Measurements from ENCODE around the gene BBS12.

BBS12 gene

DNA sequence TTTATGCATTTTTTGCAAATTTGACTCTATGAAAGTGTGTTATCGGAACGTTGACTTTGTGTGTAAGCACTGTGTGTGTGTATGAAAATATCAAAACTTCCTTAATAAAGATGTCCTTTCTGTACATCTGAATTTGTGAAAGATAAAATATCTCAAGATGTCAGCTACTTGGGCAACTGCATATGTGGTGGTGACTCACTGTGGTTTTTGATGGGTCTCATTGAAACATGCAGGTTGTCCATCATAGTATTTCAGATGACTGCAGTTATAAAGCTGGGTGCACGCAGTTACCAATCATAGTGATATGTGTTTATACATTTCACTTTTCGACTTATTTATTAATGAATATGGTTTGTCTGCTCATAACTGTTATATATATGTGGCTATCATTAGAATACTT, 19.7 kb upstream of the BBS12 start:
- DNase-seq (ENCODE audit: extremely low read depth in 1 of 2, low read depth in 1 of 2): no peak

DNA sequence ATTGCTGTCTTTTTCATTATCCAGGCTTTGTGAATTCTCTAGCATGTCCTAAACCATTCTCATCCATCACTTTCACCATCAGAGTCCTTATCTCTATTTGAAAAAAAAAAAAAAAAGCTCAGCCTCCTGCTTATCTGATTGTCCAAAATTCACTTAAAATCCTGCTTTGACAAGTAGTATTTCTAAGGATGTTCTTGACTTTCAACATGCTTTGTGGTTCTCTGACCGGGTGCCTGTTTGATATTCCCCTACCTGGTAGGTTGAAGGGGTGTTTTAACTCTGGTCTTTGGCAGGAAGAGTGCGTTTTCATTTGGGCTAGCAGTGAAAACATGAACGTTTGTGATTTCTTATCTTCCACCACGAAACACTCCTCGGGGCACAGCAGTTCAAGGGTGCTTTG, 17.3 kb upstream of the BBS12 start:
- no peak for DNase-seq (ENCODE audit: extremely low read depth in 1 of 2, low read depth in 1 of 2)

DNA sequence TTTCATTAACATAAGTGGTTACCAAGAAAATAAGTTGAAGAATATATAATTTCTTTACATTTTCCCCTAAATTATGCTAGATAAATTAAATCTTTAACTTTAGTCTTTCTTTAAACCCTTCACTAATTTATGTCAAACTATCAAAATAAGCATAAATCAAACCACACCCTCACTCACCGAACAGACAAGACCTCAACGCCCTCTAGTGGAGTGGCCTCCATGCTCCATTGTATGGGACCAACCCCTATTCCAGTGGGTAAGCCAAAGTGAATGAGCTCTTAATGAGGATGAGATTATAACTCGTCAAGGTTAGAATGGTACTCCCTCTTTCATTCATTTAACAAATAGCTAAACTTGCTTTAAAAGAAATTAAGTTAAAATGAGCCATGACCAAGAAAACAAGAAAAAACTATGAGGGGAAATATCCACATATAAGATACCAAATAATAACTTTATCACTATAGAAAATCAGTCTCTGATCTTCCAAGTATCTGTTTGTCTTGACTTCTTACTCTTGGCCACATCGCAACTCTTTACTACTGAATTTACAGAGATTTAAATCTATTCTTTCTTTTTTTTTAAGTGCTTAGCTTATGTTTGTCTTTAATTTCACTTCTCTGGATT, 15.6 kb upstream of the BBS12 start:
- peak; percentile 39 to 52 for DNase-seq (ENCODE audit: extremely low read depth in 1 of 2, low read depth in 1 of 2)

DNA sequence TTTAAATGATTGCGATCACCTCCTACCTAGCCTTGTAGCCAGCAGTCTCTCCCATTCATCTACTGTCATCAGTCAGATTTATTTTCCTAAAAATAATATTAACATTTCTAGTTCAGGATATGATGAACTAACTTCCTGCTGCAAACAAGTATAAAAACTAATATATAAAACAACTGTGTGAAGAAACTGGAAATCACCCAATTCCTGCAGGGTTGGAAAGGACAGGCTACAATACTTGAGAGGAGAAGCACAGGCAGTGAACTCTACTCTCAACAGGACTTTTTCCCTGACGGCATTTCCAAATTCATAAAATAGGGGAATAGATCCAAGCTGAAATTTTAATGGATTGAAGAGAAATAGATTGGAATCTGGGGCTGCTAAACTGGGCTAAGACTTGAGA, 14.2 kb upstream of the BBS12 start:
- DNase-seq (ENCODE audit: extremely low read depth in 1 of 2, low read depth in 1 of 2): no peak

DNA sequence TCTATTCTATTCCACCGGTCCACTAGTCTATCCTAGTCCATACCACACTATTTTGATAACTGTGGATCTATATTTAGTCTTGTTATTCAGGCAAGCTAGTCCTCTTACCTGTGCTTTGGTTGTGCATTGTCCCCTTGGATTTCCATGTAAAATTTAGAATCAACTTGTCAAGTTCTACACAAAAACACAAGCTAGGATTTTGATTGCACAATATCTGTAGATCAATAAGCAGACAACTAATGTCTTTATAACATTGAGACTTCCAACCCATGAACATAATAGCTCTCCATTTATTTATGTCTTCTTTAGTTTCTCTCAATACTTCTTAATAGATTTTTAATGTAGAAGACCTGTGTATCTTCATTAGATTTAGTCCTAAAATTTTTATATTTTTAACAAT, 10.2 kb upstream of the BBS12 start:
- no peak for DNase-seq (ENCODE audit: extremely low read depth in 1 of 2, low read depth in 1 of 2)

DNA sequence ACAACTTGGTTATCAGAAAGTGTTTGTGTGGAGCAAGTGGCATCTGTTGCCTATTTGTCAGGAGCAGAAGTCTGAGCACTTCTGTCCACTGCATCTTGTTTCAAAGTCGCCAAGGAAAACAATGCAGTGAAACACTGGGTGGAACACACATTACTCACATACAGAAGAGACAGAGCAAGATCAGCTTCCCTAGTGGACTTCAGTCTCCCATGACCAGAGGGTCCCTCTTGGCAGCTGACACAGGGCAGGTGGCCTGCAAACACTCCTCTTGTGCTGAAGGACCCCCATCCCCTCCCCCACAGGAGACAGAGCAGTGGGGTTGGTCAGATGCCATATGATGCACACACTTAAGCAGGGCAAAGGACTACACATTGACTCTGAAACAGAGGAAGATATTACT, 3.6 kb upstream of the BBS12 start:
- DNase-seq (ENCODE audit: extremely low read depth in 1 of 2, low read depth in 1 of 2): no peak

DNA sequence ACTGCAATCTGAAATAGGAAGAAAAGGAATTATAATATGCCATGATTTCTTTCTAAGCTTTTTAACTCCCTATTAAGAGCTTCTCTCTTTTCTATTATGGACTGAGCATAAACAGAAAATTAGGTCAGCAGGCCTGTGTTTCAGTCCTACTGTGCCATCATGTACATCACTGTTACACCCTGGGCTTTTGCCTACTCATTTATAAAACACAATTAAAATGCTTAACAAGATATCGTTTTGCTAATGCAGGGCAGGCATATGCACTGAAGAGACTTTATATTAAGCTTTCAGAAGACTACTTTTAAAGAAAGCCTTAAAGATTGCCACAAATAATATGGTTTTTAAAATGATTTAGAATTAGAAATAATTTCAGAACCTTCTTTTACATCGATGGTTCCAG, 828 bp upstream of the BBS12 start:
- DNase-seq (ENCODE audit: extremely low read depth in 1 of 2, low read depth in 1 of 2): no peak

DNA sequence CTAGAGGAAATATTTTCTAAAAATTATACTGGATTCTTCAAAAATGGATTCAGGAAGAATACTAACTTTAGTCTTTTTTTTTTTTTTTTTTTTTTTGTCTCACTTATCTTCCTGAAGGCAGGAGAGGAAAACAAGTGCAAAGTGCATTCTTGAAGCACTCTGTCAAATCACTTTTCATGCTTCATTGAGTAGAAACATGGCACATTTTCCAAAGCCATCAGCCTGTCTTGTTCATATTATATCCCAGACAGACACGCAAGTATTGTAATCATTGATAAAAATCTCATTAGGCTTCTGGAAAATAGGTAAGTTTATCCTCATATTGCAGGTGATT, 1.2 kb downstream of the BBS12 start:
- DNase-seq (ENCODE audit: extremely low read depth in 1 of 2, low read depth in 1 of 2): no peak

DNA sequence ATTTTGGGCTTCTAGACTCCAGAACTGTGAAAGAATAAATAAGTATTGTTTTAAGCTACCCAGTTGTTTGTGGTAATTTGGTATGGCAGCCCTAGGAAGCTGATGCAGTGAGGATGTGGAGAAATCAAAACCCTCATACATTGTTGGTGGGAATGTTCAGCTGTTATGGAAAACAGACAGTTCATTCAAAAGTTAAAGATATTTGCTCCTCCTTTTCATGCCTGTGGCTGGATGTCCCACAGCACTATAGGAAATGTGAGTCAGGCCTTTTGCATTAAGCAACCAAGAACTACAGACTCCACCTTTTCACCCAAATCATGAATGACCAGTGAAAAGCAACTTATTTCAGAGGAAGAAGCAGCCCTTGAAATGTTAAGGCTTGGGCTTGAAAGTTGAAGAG, 6.7 kb downstream of the BBS12 start:
- DNase-seq (ENCODE audit: extremely low read depth in 1 of 2, low read depth in 1 of 2): no peak

DNA sequence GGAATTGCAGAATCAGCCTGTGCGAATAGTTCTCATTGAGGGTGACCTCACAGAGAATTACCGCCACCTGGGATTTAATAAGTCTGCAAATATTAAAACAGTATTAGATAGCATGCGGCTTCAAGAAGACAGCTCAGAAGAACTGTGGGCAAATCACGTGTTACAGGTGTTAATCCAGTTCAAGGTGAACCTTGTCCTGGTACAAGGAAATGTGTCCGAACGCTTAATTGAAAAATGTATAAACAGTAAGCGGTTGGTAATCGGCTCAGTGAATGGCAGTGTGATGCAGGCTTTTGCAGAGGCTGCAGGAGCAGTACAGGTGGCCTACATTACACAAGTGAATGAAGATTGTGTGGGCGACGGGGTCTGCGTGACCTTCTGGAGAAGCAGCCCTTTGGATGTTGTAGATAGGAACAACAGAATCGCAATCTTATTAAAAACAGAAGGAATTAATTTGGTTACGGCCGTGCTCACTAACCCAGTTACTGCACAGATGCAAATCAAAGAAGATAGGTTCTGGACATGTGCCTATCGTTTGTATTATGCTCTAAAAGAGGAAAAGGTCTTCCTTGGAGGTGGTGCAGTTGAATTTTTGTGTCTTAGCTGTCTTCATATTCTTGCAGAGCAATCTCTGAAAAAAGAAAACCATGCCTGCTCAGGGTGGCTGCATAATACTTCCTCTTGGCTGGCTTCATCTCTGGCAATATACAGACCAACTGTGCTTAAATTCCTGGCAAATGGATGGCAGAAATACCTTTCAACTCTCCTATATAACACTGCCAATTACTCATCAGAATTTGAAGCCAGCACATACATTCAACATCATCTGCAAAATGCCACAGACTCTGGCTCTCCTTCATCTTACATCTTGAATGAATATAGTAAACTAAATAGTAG, 10.7 kb downstream of the BBS12 start:
- no peak for DNase-seq (ENCODE audit: extremely low read depth in 1 of 2, low read depth in 1 of 2)

DNA sequence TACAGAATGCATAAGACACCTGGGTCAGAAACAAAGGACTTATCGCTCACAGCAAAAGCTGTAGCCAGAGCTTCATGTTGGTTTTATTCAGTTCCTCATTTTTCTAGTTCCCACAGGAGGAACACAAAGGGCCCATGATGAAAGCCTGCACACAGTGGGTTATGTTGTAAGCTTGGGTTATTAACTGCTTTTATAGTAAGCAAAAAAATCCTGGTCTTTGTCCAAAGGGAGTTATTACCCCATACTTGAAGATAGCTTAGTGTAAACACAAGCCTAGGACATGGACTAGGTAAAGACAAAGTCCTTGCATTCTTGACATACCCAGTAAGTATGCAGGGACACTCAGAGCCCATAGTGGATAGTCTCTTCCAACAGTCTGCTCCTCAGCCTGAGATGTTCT, 11.7 kb downstream of the BBS12 start:
- no peak for DNase-seq (ENCODE audit: extremely low read depth in 1 of 2, low read depth in 1 of 2)

DNA sequence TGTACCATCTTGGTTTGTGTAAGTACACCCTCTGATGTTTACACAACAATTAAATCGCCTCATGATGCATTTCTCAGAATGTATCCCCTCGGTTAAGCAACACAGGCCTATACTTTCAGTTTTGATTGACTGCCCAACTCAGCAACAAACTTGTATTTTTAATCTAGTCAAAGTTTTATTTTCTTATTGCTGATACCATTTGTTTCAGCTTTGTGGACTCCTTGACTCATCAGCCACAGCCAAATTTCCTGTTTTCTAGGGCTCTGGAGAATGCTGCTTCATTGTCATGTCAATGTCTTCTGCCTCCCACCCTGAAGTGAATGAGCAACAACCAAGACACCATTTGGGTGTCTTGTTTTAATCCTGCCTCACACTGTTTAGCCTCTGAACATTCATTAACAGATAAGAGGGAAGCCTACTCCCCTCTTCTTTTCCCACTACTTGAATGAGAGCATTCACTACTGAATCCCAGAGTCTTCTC, 14.0 kb downstream of the BBS12 start:
- no peak for DNase-seq (ENCODE audit: extremely low read depth in 1 of 2, low read depth in 1 of 2)

DNA sequence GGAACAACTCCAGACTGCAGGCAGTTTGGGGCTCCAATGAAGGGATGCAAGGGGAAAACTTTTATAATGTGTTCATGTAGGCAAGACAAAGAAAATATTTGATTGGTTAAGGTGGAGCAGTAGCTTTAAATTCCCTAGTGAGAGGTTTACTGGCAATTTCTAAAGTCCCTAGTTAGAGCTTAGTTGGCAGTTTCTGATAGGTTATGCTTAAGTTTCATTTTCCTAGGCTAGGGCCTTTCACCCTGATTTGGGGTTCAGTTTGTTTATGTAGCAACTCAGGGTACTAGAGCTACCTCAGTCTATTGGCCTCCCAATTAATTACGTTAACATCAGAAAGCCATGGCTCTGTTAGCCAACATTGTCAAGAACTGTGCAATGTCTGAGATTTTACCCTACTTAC, 14.6 kb downstream of the BBS12 start:
- no peak for DNase-seq (ENCODE audit: extremely low read depth in 1 of 2, low read depth in 1 of 2)

DNA sequence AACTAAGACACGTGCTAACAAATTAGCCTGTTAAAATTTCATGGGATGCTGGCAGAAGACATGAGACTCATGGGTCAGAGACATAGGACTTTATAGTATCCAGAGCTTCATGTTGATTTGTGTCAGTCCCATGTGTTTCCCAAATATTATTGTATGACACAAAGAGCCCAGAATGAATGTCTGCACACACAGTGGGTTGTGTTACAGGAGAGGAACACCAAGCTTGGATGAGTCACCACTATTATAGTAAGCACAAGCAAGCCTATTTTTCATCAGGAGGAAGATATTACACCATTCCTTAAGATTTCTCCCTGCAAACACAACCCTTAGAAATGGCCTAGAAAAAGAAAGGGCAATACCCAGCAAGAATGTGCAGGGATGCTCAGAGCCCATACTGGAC, 15.4 kb downstream of the BBS12 start:
- DNase-seq (ENCODE audit: extremely low read depth in 1 of 2, low read depth in 1 of 2): no peak

DNA sequence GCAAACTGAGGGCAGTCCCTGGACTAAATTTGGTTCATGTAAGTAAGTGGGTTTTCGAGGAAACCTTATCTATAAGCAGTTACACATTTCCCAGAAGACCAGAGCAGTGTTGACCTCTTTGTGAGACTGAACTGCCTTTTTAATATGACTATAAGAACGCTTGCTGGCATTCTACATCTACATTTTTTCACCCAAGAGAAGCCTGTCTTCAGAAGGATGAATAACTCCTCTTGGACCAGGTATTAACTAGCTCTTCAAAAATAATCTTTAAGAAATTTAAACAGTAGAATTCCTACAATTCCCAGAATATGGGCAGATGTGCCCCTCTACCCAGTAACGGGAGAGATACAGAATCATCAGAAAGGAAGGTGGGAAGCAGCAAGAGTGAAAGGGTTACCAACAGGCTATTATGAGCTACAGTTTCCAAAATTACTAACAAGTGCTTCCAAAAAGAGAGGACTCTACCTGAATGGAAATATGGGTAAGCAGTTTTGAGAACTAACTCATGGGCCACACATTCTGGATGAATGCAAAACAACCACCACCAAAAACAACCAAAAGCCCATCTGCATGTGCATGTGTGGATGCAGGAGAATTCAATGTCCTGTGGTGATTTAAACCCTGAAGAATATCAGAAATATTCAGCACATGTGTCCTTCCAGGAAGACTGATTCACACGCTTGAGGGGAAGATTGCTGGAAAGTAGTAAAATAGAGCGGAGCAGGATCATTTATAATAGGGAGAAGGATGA, 17.4 kb downstream of the BBS12 start:
- DNase-seq (ENCODE audit: extremely low read depth in 1 of 2, low read depth in 1 of 2): no peak

DNA sequence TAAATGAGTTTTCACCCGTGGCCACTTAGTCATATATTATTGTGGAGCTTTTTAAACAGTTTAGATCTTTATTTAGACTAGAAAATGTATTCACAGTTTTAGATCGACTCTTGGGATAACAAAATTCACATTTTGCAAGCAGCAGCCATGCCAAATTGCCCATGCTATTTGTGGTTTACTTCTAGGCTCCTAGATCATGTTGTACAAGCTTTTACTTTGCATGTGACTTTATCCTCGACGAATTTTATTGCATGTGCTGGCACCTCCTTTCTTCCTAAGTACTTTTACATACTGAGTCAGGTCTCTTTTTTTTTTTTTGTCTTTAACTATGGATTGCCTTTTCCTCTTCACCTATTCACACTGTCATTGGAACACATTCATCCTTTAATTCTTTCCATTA, 23.2 kb downstream of the BBS12 start:
- no peak for DNase-seq (ENCODE audit: extremely low read depth in 1 of 2, low read depth in 1 of 2)

DNA sequence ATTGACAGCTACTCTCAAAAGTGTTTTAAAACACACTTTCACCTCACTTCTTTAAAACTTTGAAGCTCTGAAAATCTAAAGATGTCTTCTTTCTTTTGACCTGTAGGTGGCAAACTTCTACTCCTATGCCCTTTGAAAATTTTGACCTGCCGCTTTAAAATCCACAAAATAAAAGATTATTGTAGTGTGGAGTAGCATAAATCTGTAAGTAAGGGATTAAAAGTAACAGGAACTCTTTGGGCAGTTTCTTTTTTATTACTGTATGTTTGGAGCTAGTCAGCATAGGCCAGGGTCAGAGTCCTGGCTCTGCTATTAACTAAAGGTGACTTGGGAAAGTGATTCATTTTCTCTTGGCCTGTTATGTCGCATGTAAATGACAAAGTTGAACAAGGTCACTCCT, 25.5 kb downstream of the BBS12 start:
- no peak for DNase-seq (ENCODE audit: extremely low read depth in 1 of 2, low read depth in 1 of 2)

DNA sequence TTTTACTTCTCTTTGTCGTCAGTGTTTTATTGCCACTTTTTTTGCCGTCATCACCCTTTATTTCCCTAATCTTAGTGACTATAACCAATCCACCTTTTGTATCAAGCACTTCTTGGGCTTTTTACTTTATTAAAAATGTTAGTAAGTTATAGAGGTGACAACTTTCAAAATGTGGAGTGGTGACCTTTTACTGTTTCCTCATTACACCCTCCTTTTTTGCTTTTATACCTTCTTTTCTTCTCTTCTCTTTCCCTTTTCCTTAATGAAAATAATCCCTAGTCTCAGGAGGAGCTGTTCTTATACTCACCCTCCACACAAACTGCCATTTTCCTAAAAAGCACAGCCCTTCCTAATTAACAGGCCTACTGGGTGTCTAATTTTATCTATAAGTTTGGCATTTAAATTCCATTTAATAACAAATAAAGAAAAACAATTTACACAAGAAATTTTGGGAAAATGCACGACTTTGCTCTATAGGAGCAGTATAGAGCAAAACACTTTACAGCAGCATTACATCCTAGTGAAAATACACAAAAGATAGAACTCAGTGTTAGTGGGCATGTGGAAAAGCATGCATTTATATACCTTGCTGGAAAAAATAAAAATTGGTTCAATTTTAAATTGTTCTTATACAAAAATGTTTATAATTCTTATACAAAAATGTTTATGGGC, 27.3 kb downstream of the BBS12 start:
- no peak for DNase-seq (ENCODE audit: extremely low read depth in 1 of 2, low read depth in 1 of 2)

DNA sequence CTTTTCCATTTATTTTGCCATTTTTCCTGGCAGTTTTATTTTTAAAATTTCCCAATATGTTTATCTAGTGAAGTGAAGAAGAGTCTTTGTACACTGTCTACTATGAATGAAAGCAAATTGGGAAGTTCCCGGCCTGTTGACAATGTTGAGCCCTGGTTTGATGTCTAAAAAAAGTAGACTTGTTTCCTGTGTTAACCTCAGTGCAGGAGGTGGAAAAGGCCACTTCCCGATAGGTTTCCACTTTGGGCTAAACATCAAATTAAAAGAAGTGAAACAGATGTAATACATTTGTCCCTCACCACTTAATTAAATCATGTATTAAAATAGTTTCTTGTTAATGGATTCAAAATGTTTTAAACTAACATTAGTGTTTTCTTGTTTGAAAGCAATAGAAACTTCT, 30.0 kb downstream of the BBS12 start:
- DNase-seq (ENCODE audit: extremely low read depth in 1 of 2, low read depth in 1 of 2): no peak

DNA sequence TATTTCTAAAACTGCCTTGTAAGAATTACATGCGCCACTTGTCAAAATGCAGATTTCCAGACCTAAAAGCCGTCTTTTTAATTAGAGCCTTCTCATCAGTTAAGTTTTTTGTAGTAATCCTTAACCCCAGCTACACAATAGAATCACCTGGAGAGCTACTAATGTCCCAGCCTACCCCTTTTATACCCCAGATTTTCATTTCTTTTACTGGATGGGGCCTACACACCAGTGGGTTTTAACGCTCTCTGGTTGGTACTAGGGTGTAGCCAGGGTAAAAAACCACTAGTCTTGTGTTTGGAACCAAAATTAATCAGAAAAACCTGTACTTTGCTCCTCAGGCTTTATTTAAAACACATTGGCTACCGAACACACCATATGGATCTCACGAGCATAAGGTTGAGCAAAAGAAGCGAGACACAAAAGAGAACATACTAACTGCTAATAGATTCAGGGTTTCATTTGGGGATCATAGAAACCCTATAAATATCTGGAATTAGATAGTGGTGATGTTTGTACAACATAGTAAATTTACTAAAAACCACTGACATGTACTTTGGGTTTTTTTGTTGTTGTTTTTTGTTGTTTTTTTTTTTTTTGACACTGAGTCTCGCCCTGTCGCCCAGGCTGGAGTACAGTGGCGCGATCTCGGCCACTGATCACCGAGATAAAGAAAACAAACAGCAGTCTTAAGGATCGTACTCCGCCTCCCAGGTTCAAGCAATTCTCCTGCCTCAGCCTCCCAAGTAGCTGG, 30.6 kb downstream of the BBS12 start:
- no peak for DNase-seq (ENCODE audit: extremely low read depth in 1 of 2, low read depth in 1 of 2)
